ENCODE results near the gene PSMC5. TPM values are rescaled to one million over a fixed set of nuclear protein-coding genes. Genes with fewer than 3 reads are reported as not detected.

PSMC5 gene
- total RNA-seq, 4 donors from 2014 or later: 63.2 to 131 (median 77.9) TPM

DNA sequence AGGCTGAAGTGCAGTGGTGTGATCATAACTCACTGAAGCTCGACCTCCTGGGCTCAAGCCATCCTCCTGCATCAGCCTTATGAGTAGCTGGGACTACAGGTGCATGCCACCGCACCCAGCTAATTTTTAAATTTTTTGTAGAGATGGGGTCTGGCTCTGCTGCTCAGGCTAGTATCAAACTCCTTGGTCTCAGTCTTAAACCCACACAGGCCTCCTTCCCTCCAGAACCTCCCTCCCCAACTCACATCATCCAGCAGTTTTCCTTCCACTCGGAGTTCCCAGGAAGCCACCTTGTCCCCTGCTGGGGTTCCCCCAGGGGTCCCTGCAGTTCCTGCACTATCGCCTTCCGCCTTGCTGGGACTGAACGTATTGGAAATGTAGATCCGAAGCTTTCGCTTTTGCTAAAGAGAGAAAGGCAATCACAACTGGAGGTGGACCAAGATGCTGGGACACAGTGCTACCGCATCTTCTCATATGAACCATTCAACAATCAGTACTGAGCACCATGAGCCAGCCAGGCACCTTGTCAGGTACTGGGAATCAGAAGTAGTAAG lies 8.0 kb downstream of the PSMC5 start:
- H3K27me3 ChIP-seq: no peaks in the 10 kb centered on the region
- peak overlapping the region in 2 of 4 donors; percentile 1 to 28 for H3K27ac ChIP-seq
- peaks cover 0 to 55% (median 23%) of the 10 kb centered on the region in 4 donors for H3K36me3 ChIP-seq
- H3K9me3 ChIP-seq: no peaks in the 10 kb centered on the region
- H3K4me3 ChIP-seq: no peak overlapping the region
- intact Hi-C loops (cut with DNase I; ENCODE audit: low total_unique reads) (no loop called here), in situ Hi-C loops (cut with MboI; ENCODE audit: low pct_ligation_motif_present in 1 of 4, low pct_unique_long_range_greater_than_20kb in 1 of 4, low sequenced_read_pairs in 3 of 4) (no loop called here)
- H3K4me1 ChIP-seq: peaks cover 16 to 47% (median 34%) of the 10 kb centered on the region in 4 donors
- WGBS, 2 donors (ENCODE audit: low coverage in 1 of 2): 91 to 96% methylated on average over 7 to 9 of the region's 9 CpGs
- DNase-seq: no peak
- TF ChIP-seq POLR2A (IDR thresholded peaks at IDR 0.05) (no peak), POLR2AphosphoS5 (IDR thresholded peaks at IDR 0.05) (no peak), EP300 (IDR thresholded peaks at IDR 0.05; ENCODE audit: low read depth) (no peak)
- TF ChIP-seq, protein P1, sequence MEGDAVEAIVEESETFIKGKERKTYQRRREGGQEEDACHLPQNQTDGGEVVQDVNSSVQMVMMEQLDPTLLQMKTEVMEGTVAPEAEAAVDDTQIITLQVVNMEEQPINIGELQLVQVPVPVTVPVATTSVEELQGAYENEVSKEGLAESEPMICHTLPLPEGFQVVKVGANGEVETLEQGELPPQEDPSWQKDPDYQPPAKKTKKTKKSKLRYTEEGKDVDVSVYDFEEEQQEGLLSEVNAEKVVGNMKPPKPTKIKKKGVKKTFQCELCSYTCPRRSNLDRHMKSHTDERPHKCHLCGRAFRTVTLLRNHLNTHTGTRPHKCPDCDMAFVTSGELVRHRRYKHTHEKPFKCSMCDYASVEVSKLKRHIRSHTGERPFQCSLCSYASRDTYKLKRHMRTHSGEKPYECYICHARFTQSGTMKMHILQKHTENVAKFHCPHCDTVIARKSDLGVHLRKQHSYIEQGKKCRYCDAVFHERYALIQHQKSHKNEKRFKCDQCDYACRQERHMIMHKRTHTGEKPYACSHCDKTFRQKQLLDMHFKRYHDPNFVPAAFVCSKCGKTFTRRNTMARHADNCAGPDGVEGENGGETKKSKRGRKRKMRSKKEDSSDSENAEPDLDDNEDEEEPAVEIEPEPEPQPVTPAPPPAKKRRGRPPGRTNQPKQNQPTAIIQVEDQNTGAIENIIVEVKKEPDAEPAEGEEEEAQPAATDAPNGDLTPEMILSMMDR (IDR thresholded peaks at IDR 0.05): no peak

DNA sequence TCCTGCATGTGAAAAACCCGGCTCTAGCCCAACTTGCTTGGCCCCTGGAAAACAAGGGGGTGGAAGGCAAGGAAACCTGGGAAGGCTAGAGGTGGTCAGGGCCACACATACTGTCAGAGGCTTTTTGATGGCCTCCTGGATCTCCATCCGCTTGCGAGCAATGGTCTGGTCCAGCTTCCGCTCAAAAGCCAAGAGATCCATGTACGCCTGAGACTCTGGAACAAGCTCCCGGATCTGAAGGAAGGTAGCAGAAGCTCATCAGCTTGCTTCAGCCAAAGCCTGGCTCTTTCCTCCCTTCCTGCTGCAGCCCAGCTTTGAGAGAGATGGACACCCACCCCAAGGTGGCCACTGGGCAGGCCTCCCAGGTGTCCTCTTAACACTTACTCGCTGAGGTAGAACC lies 9.6 kb downstream of the PSMC5 start:
- Histone ChIP-seq H3K27ac (peak overlapping the region in 3 of 4 donors; percentile 96 to 99 (median 97)), H3K36me3 (peaks cover 0 to 39% (median 13%) of the 10 kb centered on the region in 4 donors), H3K9me3 (no peaks in the 10 kb centered on the region), H3K4me1 (peaks cover 29 to 61% (median 48%) of the 10 kb centered on the region in 4 donors), H3K4me3 (no peak overlapping the region), H3K27me3 (no peaks in the 10 kb centered on the region)
- no peak for DNase-seq
- in situ Hi-C loops (cut with MboI; ENCODE audit: low pct_ligation_motif_present in 1 of 4, low pct_unique_long_range_greater_than_20kb in 1 of 4, low sequenced_read_pairs in 3 of 4): no loop called here
- intact Hi-C loops (cut with DNase I; ENCODE audit: low total_unique reads): no loop called here
- WGBS, 2 donors (ENCODE audit: low coverage in 1 of 2): 99% methylated on average over 7 of the region's 7 CpGs; no CpG with 5 or more reads in 1 of the 2 donors
- TF ChIP-seq EP300 (IDR thresholded peaks at IDR 0.05; ENCODE audit: low read depth): no peak
- TF ChIP-seq POLR2A (IDR thresholded peaks at IDR 0.05): no peak
- no peak for TF ChIP-seq POLR2AphosphoS5 (IDR thresholded peaks at IDR 0.05)
- TF ChIP-seq, protein P1 (IDR thresholded peaks at IDR 0.05): no peak

DNA sequence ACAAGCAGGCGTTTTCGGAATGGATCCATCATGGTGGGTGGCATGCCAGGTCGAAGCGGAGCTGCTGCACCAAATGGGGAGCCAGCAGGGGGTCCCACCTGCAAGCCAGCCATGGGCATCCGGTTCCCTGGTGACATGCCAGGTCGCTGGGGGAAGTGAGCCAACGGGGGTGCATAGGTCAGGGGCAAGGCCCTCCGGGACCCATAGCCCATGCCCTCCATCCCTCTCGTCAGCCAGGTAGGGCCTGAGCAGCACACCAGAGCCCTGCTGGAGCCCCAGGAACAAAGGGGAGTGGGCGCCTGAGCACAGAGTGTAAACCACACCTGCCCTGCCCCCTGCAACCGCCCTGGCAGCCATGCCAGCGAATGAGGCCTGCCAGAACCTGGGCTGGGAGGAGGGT lies 10.2 kb downstream of the PSMC5 start:
- DNase-seq: no peak
- Histone ChIP-seq H3K4me3 (no peak overlapping the region), H3K9me3 (no peaks in the 10 kb centered on the region), H3K36me3 (peaks cover 0 to 32% (median 9%) of the 10 kb centered on the region in 4 donors), H3K27me3 (no peaks in the 10 kb centered on the region), H3K27ac (peak overlapping the region; percentile 96 to 99 (median 97)), H3K4me1 (peaks cover 29 to 61% (median 48%) of the 10 kb centered on the region in 4 donors)
- 90% methylated on average over 11 of the region's 12 CpGs; no CpG with 5 or more reads in 1 of the 2 donors for WGBS, 2 donors (ENCODE audit: low coverage in 1 of 2)
- intact Hi-C loops (cut with DNase I; ENCODE audit: low total_unique reads) (no loop called here), in situ Hi-C loops (cut with MboI; ENCODE audit: low pct_ligation_motif_present in 1 of 4, low pct_unique_long_range_greater_than_20kb in 1 of 4, low sequenced_read_pairs in 3 of 4) (no loop called here)
- TF ChIP-seq EP300 (IDR thresholded peaks at IDR 0.05; ENCODE audit: low read depth) (no peak), POLR2AphosphoS5 (IDR thresholded peaks at IDR 0.05) (no peak), POLR2A (IDR thresholded peaks at IDR 0.05) (no peak)
- TF ChIP-seq, protein P1 (IDR thresholded peaks at IDR 0.05): no peak

DNA sequence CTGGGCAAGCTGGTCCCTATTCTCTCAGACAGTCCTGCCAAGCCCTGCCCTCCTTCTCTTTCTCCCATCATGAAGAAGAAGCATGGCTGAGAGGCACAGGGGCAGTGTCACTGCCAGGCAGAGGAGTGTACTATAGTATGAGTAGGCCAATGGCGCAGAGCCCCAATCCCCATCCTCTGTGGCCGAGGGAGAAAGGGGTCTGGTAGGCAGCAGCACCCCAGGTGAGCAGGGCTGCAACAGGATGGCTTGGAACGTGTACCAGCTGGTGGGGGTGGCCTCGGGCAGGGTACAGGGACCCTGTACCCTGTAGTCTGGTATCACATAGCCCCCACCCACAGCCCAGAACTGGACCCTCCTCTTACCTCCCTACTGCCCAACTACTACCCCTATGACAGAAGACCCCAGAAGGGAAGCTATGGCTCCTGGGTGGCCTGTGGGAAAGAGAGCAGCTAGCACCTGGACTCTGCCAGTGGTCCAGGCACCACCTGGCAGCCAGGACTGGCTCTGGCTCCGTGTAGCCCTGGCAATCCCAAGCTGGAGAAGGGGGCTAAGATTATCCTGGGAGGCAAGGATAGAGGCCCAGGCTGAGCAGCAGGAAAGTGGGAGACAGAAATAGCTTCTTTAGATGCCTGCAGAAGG lies 10.8 kb downstream of the PSMC5 start:
- peaks cover 29 to 61% (median 48%) of the 10 kb centered on the region in 4 donors for H3K4me1 ChIP-seq
- in situ Hi-C loops (cut with MboI; ENCODE audit: low pct_ligation_motif_present in 1 of 4, low pct_unique_long_range_greater_than_20kb in 1 of 4, low sequenced_read_pairs in 3 of 4): no loop called here

More for the DNA sequence above, 10.8 kb downstream of the PSMC5 start:
- intact Hi-C loops (cut with DNase I; ENCODE audit: low total_unique reads): no loop called here
- peaks cover 0 to 26% (median 6%) of the 10 kb centered on the region in 4 donors for H3K36me3 ChIP-seq
- 79% methylated on average over 5 of the region's 5 CpGs; no CpG with 5 or more reads in 1 of the 2 donors for WGBS, 2 donors (ENCODE audit: low coverage in 1 of 2)
- no peaks in the 10 kb centered on the region for H3K9me3 ChIP-seq
- H3K27me3 ChIP-seq: no peaks in the 10 kb centered on the region
- TF ChIP-seq EP300 (IDR thresholded peaks at IDR 0.05; ENCODE audit: low read depth) (no peak), POLR2A (IDR thresholded peaks at IDR 0.05) (no peak), POLR2AphosphoS5 (IDR thresholded peaks at IDR 0.05) (no peak)
- TF ChIP-seq, protein P1 (IDR thresholded peaks at IDR 0.05): no peak
- no peak for DNase-seq
- peak overlapping the region; percentile 96 to 99 (median 97) for H3K27ac ChIP-seq
- no peak overlapping the region for H3K4me3 ChIP-seq
